ENCODE results near the gene CPAMD8. TPM values are rescaled to one million over a fixed set of nuclear protein-coding genes. Genes with fewer than 3 reads are reported as not detected.

The CPAMD8 gene
- total RNA-seq, 2 experiments from 2014 or later: not detected

DNA sequence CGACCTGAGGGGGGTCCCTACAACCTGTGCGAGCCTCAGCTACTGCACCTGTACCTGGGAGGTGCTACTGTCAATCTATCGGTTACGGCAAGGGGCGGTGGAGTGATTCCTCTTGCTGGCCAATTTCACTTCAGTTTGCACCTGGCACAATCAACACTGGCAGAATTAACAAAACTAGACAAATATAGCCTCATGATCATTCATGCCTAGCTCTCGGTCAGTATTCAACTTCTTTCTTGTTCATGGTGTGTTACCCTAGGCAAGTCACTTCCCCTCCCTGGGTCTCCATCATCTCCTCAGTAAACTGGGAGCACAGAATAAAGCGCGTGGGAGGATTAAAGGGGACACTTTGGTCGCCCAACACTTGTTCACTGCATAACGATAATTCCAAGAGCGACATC, 48.0 kb upstream of the CPAMD8 start:
- TF ChIP-seq, protein P1, sequence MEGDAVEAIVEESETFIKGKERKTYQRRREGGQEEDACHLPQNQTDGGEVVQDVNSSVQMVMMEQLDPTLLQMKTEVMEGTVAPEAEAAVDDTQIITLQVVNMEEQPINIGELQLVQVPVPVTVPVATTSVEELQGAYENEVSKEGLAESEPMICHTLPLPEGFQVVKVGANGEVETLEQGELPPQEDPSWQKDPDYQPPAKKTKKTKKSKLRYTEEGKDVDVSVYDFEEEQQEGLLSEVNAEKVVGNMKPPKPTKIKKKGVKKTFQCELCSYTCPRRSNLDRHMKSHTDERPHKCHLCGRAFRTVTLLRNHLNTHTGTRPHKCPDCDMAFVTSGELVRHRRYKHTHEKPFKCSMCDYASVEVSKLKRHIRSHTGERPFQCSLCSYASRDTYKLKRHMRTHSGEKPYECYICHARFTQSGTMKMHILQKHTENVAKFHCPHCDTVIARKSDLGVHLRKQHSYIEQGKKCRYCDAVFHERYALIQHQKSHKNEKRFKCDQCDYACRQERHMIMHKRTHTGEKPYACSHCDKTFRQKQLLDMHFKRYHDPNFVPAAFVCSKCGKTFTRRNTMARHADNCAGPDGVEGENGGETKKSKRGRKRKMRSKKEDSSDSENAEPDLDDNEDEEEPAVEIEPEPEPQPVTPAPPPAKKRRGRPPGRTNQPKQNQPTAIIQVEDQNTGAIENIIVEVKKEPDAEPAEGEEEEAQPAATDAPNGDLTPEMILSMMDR (IDR thresholded peaks at IDR 0.05): no peak
- DNase-seq (no peak), ATAC-seq (no peak)
- Mint-ChIP-seq H3K27ac (peak overlapping the region; percentile 98), H3K27me3 (no peaks in the 10 kb centered on the region), H3K4me3 (peak overlapping the region; percentile 98), H3K4me1 (ENCODE audit: low read depth) (peaks cover 51% of the 10 kb centered on the region), H3K36me3 (ENCODE audit: low read depth) (peaks cover 49% of the 10 kb centered on the region), H3K9me3 (no peaks in the 10 kb centered on the region)
- intact Hi-C loops (cut with micrococcal nuclease): loop anchor here (10.0 kb wide), 1 partner anchor 150 kb away; the partner anchor contains the start of gene OCEL1
- ChIA-PET POLR2A (interaction anchor here (0.6 to 1.4 kb wide), 6 partner anchors 14 to 317 kb away, joined by 3 to 6 read pairs (median 4); no protein-coding TSS in a partner anchor), CTCF (no interaction called here)

DNA sequence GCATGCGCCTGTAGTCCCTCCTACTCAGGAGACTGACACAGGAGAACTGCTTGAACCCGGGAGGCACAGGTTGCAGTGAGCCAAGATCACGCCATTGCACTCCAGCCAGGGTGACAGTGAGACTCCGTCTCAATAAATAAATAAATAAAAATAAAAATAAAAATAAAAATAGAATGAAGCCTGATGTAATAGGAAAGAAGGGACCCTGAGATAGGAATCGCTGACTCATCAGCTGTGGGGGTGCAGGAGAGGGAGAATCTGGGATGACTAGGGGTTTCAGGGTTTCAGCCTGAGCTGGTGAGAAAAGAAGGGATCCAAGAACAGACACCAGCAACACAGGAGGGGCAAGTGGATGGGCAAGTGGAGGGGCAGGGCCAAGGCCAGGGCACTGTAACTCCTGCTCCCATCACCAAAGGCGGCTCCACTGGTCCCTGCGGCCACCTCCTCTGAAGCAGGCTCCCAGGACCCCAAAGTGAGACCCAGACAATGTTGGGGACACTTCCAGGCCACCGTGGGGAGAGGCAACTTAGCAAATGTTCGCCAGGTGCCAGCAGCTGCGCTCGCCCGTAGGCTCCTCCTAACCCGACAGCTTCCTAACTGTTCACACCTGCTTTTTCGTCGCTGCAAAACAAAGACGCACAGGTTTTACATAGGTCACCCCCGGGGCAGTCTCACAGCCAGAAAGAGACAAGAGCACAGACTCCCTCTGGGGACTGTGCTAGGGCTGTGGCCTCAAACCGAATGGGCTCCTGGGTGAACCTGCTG, 47.4 kb upstream of the CPAMD8 start:
- DNase-seq: peak; percentile 8
- peaks cover 45% of the 10 kb centered on the region for H3K4me1 Mint-ChIP-seq (ENCODE audit: low read depth)
- ChIA-PET CTCF (interaction anchor here (0.6 kb wide), 1 partner anchor 519 kb away, joined by 3 read pairs; no protein-coding TSS in a partner anchor), POLR2A (interaction anchor here (0.6 to 1.4 kb wide), 6 partner anchors 13 to 433 kb away, joined by 3 to 6 read pairs (median 3); no protein-coding TSS in a partner anchor)
- H3K27me3 Mint-ChIP-seq: no peaks in the 10 kb centered on the region
- TF ChIP-seq, protein P1 (IDR thresholded peaks at IDR 0.05): no peak
- intact Hi-C loops (cut with micrococcal nuclease): loop anchor here (10.0 kb wide), 1 partner anchor 151 kb away; the partner anchor contains the start of gene OCEL1
- H3K4me3 Mint-ChIP-seq: peak overlapping the region; percentile 98
- H3K36me3 Mint-ChIP-seq (ENCODE audit: low read depth): peaks cover 53% of the 10 kb centered on the region
- no peak for ATAC-seq
- peak overlapping the region; percentile 98 for H3K27ac Mint-ChIP-seq
- H3K9me3 Mint-ChIP-seq: no peaks in the 10 kb centered on the region

DNA sequence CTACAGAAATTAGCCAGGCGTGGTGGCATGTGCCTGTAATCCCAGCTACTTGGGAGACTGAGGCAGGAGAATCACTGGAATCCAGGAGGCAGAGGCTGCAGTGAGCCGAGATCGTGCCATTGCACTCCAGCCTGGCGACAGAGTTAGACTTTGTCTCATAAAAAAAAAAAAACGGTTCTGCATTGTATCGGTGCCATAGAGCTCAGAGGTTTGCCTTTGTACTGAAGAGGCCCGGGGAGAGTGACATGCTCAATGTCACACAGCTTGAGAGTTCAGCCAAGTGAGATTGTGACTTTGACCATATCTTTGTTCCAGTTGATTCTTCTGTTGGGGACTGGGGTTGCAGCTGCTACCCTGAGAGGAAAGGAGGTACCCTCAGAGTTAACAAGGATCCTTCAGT, 44.3 kb upstream of the CPAMD8 start:
- Mint-ChIP-seq H3K27me3 (no peaks in the 10 kb centered on the region), H3K36me3 (ENCODE audit: low read depth) (peaks cover 54% of the 10 kb centered on the region), H3K4me1 (ENCODE audit: low read depth) (peaks cover 29% of the 10 kb centered on the region), H3K27ac (no peak overlapping the region), H3K4me3 (no peak overlapping the region), H3K9me3 (no peaks in the 10 kb centered on the region)
- ChIA-PET CTCF (no interaction called here), POLR2A (interaction anchor here (1.1 kb wide), 1 partner anchor 162 kb away, joined by 4 read pairs; no protein-coding TSS in a partner anchor)
- TF ChIP-seq, protein P1 (IDR thresholded peaks at IDR 0.05): no peak
- intact Hi-C loops (cut with micrococcal nuclease): loop anchor here (10.0 kb wide), 1 partner anchor 154 kb away; the partner anchor contains the start of gene OCEL1
- ATAC-seq: no peak
- no peak for DNase-seq

DNA sequence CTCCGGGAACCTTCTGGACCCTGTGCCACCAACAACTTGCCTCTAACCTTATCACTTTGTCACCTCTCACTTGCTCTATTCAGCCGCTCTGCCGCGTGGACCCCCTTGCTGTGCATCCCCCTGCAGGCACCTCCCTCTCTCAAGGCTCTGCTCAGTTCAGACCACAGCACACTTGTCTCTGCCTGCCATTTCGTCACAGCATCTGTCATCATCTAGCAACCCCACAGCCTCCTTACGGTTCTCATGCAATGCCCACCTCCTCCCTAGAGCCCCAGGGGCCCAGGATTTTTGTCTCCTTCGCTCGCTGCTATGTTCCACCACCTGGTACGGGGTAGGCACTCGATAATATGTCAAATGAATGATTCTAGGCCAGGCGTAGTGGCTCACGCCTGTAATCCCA, 43.8 kb upstream of the CPAMD8 start:
- TF ChIP-seq, protein P1 (IDR thresholded peaks at IDR 0.05): no peak
- intact Hi-C loops (cut with micrococcal nuclease): loop anchor here (10.0 kb wide), 1 partner anchor 154 kb away; the partner anchor contains the start of gene OCEL1
- H3K27ac Mint-ChIP-seq: no peak overlapping the region
- peaks cover 54% of the 10 kb centered on the region for H3K36me3 Mint-ChIP-seq (ENCODE audit: low read depth)
- ChIA-PET POLR2A (interaction anchor here (1.1 kb wide), 1 partner anchor 162 kb away, joined by 4 read pairs; no protein-coding TSS in a partner anchor), CTCF (no interaction called here)
- peaks cover 33% of the 10 kb centered on the region for H3K4me1 Mint-ChIP-seq (ENCODE audit: low read depth)
- no peak for DNase-seq
- H3K9me3 Mint-ChIP-seq: no peaks in the 10 kb centered on the region
- no peak overlapping the region for H3K4me3 Mint-ChIP-seq
- ATAC-seq: no peak
- no peaks in the 10 kb centered on the region for H3K27me3 Mint-ChIP-seq

DNA sequence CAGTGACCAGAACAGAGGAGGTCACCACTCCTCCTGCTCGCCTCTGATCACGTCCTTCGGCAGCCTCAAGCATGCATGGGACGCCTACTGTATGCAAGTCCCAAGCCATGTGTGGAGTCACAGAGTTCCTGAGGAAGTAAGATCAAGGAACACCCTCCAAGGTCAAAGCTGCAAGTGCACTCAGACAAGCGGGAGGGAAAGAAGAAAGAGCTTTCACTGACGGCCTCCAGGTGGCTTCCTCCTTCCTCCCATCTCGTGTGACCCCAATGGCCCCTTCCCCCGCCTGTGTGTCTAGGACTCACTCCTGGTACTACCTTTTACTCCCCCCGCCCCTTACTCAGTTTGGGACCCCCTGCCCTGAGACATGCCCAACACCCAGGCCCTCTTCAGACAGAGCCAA, 42.6 kb upstream of the CPAMD8 start:
- ATAC-seq: no peak
- H3K9me3 Mint-ChIP-seq: no peaks in the 10 kb centered on the region
- H3K27me3 Mint-ChIP-seq: no peaks in the 10 kb centered on the region
- H3K36me3 Mint-ChIP-seq (ENCODE audit: low read depth): peaks cover 59% of the 10 kb centered on the region
- peaks cover 41% of the 10 kb centered on the region for H3K4me1 Mint-ChIP-seq (ENCODE audit: low read depth)
- ChIA-PET CTCF (interaction anchor here (1.3 to 2.1 kb wide), 2 partner anchors 10 to 213 kb away, joined by 8 to 10 read pairs; no protein-coding TSS in a partner anchor), POLR2A (interaction anchor here (0.6 kb wide), 1 partner anchor 60 kb away, joined by 3 read pairs; no protein-coding TSS in a partner anchor)
- TF ChIP-seq, protein P1 (IDR thresholded peaks at IDR 0.05): no peak
- intact Hi-C loops (cut with micrococcal nuclease): no loop called here
- DNase-seq: no peak
- H3K4me3 Mint-ChIP-seq: no peak overlapping the region
- H3K27ac Mint-ChIP-seq: no peak overlapping the region

All from activated CD8-positive, alpha-beta T cell treated with anti-CD3 and anti-CD28 coated beads for 36 hours (primary cell).